ENCODE data around the gene GLI1. TPM values are rescaled to one million over a fixed set of nuclear protein-coding genes. Genes with fewer than 3 reads are reported as not detected.

GLI1 gene
- total RNA-seq, 6 experiments from 2014 or later, result 0.16 to 0.74 (median 0.55) TPM

DNA sequence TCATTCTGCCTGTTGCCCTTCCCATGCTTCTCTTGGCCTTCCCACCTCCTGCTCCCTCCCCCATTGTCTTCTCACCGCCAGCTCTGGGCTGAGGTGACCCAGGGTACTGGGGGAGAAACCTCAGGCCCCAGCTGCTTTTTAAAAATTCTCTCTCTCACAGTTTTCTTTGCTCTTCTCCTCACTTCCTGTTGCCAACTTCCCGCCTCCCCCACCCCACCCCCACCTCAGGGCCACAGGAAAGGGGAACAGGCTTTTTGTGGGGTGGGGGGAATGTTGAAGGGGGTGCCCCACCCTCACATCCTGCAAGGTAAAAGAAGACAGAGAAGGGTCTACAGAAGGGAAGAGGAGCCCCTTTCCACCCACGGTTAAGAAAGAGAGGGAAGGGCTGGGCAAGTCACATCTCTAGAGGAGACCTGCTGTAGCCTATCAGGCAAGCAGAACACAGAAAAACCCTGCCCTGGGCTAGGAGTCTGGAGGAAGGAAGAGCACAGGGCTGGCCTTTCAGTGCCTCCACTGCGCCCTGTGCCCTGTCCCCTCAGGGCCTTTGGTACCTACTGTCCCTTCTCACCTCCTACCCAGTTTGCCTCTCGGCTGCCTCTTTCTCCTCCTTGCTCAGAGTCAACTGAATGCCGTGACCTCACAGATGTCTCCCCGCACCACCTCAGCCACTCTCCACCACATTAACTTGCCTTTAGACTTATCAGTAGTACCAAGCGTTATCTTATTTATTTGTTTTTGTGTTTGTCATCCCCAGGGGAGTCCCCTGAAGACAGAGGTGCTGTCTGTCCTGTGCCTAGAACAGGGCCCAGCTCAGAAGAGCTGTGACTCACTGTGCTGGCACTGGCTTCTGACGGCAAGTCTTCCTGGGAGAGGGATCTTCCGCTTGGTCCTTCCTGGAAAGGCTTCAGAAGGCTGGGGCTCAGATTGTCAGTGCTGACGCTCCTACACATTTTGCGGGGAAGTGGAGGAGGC is 18.4 kb downstream of the GLI1 start:
- Histone ChIP-seq H3K4me3 (peak overlapping the region; percentile 25 to 42 (median 29)), H3K27me3 (peaks cover 0 to 14% of the 10 kb centered on the region in 2 donors), H3K27ac (peak overlapping the region; percentile 50 to 73 (median 66)), H3K9me3 (no peaks in the 10 kb centered on the region), H3K36me3 (no peaks in the 10 kb centered on the region), H3K4me1 (peaks cover 0 to 13% (median 5%) of the 10 kb centered on the region in 4 donors)
- ATAC-seq, result peak; percentile 19 to 53 (median 34)
- no peak for DNase-seq
- TF ChIP-seq, protein P1, sequence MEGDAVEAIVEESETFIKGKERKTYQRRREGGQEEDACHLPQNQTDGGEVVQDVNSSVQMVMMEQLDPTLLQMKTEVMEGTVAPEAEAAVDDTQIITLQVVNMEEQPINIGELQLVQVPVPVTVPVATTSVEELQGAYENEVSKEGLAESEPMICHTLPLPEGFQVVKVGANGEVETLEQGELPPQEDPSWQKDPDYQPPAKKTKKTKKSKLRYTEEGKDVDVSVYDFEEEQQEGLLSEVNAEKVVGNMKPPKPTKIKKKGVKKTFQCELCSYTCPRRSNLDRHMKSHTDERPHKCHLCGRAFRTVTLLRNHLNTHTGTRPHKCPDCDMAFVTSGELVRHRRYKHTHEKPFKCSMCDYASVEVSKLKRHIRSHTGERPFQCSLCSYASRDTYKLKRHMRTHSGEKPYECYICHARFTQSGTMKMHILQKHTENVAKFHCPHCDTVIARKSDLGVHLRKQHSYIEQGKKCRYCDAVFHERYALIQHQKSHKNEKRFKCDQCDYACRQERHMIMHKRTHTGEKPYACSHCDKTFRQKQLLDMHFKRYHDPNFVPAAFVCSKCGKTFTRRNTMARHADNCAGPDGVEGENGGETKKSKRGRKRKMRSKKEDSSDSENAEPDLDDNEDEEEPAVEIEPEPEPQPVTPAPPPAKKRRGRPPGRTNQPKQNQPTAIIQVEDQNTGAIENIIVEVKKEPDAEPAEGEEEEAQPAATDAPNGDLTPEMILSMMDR (IDR thresholded peaks at IDR 0.05), result no peak
- no peak for TF ChIP-seq POLR2A (IDR thresholded peaks at IDR 0.05)
- intact Hi-C loops (cut with DNase I), result no loop called here
- 59% methylated on average over 10 of the region's 12 CpGs for WGBS (ENCODE audit: insufficient coverage, low coverage, low lambda C conversion rate, missing lambda C conversion rate)

DNA sequence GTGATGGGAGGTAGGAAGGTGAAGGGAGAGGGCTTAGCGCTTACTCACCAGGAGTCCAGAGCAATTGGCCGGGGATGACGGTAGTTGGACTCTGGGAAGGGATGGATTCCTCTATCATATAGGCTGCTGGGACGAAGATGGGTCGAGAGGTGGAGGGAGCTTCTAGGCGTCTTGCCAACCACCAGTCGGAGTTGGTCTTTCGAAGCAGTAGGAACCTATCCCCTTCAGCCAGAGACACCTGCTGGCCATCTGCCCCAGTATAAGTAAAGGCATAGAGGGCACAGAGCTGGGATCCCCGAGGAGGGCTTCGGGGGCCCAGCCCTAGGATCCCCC is 19.4 kb downstream of the GLI1 start:
- TF ChIP-seq, protein P1 (IDR thresholded peaks at IDR 0.05), result no peak
- TF ChIP-seq POLR2A (IDR thresholded peaks at IDR 0.05), result no peak
- Histone ChIP-seq H3K4me3 (no peak overlapping the region), H3K36me3 (no peaks in the 10 kb centered on the region), H3K9me3 (no peaks in the 10 kb centered on the region), H3K27ac (peak overlapping the region; percentile 50 to 73 (median 66)), H3K4me1 (peaks cover 0 to 13% (median 5%) of the 10 kb centered on the region in 4 donors), H3K27me3 (peaks cover 0 to 14% of the 10 kb centered on the region in 2 donors)
- ATAC-seq (no peak), DNase-seq (no peak)
- whole genome bisulfite sequencing (ENCODE audit: insufficient coverage, low coverage, low lambda C conversion rate, missing lambda C conversion rate), result 20% methylated on average over 1 of the region's 10 CpGs
- intact Hi-C loops (cut with DNase I), result no loop called here

DNA sequence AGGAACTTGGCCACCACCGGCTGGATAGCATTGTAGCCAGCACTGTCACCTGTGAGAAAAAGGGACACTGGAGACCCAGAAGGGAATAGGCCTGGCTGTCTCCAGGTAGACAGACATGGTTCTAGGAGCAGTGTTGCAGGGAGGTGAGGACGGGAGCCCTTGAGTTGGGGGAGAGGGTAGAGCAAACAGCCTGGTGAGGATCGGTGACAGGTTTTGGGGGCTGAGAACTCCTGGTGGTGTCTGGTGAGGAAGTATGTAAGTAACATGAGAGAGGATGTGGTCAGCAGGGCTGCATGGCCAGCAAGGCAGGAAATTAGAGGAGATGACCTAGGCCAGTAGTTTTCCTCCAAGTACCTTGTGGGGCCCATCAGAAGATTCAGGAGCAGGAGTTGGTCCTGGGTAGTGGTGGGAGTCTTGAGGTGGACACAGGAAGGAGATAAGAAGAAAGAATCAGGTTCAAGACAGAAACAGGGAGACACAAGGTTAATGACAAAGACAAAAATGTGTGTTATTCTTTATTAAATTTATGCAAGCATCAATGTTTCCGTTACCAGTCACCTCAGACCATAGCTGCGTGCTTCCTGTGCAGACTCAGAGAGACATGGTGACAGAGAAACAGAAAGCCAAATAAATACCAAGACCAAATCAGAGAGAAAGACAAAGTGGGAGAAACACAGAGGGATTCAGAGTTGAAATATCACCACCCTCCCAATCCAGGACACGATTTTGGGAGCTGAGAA is 20.0 kb downstream of the GLI1 start, which contains the start of gene ARHGAP9:
ARHGAP9 (minus strand) TSS at position 491 of the 740 bp plus-strand sequence; CDS start at position 31, 460 bp downstream.
- ATAC-seq, result peak; percentile 4 to 19 (median 7)
- no peak within 1 kb of the TSS for H3K4me3 ChIP-seq

DNA sequence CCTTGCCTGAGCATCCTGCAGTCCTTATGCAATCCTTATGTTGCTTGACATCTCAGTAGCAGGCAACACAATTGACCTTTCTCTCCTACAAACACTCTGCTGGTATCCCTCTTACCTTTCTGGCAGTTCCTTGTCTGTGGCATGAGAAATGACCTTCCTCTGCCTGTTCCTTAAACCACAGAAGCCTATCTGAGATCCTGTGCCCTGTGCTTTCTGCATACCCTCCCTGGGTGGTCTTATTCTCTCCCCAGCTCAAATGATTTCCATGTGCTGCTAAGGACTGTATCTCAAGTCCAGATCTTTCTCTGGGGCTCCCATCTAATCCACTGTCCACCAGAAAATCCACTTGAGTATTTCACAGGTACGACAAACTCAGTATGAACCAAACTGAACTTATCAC is 22.1 kb downstream of the GLI1 start:
- Histone ChIP-seq H3K27me3 (no peaks in the 10 kb centered on the region), H3K4me1 (no peaks in the 10 kb centered on the region), H3K36me3 (no peaks in the 10 kb centered on the region), H3K9me3 (no peaks in the 10 kb centered on the region), H3K27ac (no peak overlapping the region), H3K4me3 (no peak overlapping the region)
- intact Hi-C loops (cut with DNase I), result no loop called here
- WGBS (ENCODE audit: insufficient coverage, low coverage, low lambda C conversion rate, missing lambda C conversion rate), result 78% methylated on average over 1 of the region's 1 CpG
- DNase-seq (no peak), ATAC-seq (no peak)
- TF ChIP-seq, protein P1 (IDR thresholded peaks at IDR 0.05), result no peak
- TF ChIP-seq POLR2A (IDR thresholded peaks at IDR 0.05), result no peak

More for the DNA sequence above, 20.0 kb downstream of the GLI1 start, which contains the start of gene ARHGAP9:
- Histone ChIP-seq H3K27ac (peak within 1 kb of the TSS; percentile 50 to 73 (median 66)), H3K27me3 (peaks cover 0 to 14% of the 10 kb centered on the region in 2 donors), H3K4me1 (peaks cover 0 to 13% (median 5%) of the 10 kb centered on the region in 4 donors), H3K36me3 (no peaks in the 10 kb centered on the region), H3K9me3 (no peaks in the 10 kb centered on the region)
- no peak for DNase-seq
- TF ChIP-seq, protein P1 (IDR thresholded peaks at IDR 0.05), result no peak
- TF ChIP-seq POLR2A (IDR thresholded peaks at IDR 0.05), result no peak
- WGBS (ENCODE audit: insufficient coverage, low coverage, low lambda C conversion rate, missing lambda C conversion rate), result 50% methylated on average over 6 of the region's 6 CpGs
- intact Hi-C loops (cut with DNase I), result no loop called here

All from right lobe of liver (tissue), 6 donors.